ENCODE results near the gene SLC2A13. TPM values are rescaled to one million over a fixed set of nuclear protein-coding genes. Genes with fewer than 3 reads are reported as not detected.

SLC2A13 gene
- total and polyA plus RNA-seq, 8 donors: 0.93 to 87.5 (median 4.0) TPM

- DNase-seq: no peak
Observed at GRCh38 chr12:39878753-39879152, 227.1 kb downstream of the SLC2A13 start.

DNA sequence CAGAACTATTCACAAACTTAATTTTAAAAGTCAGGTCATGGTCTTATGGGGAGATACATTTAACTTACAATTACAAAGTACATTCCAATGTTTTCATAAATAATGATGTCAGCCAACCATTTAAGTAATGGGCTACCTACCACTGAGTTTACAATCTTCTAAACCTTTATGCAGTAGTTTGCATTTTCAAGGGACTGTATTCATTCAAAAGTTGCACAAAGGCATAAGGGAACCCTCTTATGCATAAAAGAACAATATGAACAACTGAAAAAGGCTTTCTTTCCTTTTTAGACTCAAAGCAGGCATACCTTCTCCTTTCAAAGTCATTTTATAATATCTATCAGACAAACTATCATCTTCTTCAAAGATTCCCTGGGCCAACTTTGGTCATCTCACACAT, 230.2 kb downstream of the SLC2A13 start:
- no peaks in the 10 kb centered on the region for H3K4me1 ChIP-seq
- intact Hi-C loops (cut with DNase I; ENCODE audit: low total_unique reads): no loop called here
- no peaks in the 10 kb centered on the region for H3K27me3 ChIP-seq

More at GRCh38 chr12:39878753-39879152, 227.1 kb downstream of the SLC2A13 start:
- Histone ChIP-seq H3K27me3 (no peaks in the 10 kb centered on the region), H3K36me3 (no peaks in the 10 kb centered on the region), H3K9me3 (peaks cover 0 to 16% (median 10%) of the 10 kb centered on the region in 4 donors), H3K4me3 (no peak overlapping the region), H3K27ac (no peak overlapping the region), H3K4me1 (peaks cover 0 to 7% (median 0%) of the 10 kb centered on the region in 4 donors)
- TF ChIP-seq, protein P1, sequence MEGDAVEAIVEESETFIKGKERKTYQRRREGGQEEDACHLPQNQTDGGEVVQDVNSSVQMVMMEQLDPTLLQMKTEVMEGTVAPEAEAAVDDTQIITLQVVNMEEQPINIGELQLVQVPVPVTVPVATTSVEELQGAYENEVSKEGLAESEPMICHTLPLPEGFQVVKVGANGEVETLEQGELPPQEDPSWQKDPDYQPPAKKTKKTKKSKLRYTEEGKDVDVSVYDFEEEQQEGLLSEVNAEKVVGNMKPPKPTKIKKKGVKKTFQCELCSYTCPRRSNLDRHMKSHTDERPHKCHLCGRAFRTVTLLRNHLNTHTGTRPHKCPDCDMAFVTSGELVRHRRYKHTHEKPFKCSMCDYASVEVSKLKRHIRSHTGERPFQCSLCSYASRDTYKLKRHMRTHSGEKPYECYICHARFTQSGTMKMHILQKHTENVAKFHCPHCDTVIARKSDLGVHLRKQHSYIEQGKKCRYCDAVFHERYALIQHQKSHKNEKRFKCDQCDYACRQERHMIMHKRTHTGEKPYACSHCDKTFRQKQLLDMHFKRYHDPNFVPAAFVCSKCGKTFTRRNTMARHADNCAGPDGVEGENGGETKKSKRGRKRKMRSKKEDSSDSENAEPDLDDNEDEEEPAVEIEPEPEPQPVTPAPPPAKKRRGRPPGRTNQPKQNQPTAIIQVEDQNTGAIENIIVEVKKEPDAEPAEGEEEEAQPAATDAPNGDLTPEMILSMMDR (IDR thresholded peaks at IDR 0.05): no peak
- TF ChIP-seq EP300 (IDR thresholded peaks at IDR 0.05): no peak
- intact Hi-C loops (cut with DNase I; ENCODE audit: low total_unique reads): no loop called here

GRCh38 chr12:39874785-39875184, 231.1 kb downstream of the SLC2A13 start:
- no peaks in the 10 kb centered on the region for H3K27me3 ChIP-seq
- intact Hi-C loops (cut with DNase I; ENCODE audit: low total_unique reads): no loop called here

More for the DNA sequence above, 230.2 kb downstream of the SLC2A13 start:
- peaks cover 0 to 16% (median 10%) of the 10 kb centered on the region in 4 donors for H3K9me3 ChIP-seq
- H3K4me3 ChIP-seq: no peak overlapping the region
- no peak overlapping the region for H3K27ac ChIP-seq
- peaks cover 0 to under 1% (median 0%) of the 10 kb centered on the region in 4 donors for H3K36me3 ChIP-seq
- DNase-seq: no peak
- TF ChIP-seq POLR2AphosphoS5 (IDR thresholded peaks at IDR 0.05) (no peak), POLR2A (IDR thresholded peaks at IDR 0.05) (no peak), EP300 (IDR thresholded peaks at IDR 0.05) (no peak)
- TF ChIP-seq, protein P1 (IDR thresholded peaks at IDR 0.05): no peak

GRCh38 chr12:39873065-39873464, 232.8 kb downstream of the SLC2A13 start:
- Histone ChIP-seq H3K4me1 (no peaks in the 10 kb centered on the region), H3K4me3 (no peak overlapping the region), H3K36me3 (peaks cover 0 to 4% (median 0%) of the 10 kb centered on the region in 4 donors), H3K9me3 (no peaks in the 10 kb centered on the region), H3K27me3 (no peaks in the 10 kb centered on the region), H3K27ac (no peak overlapping the region)
- WGBS, 5 donors: 79 to 90% (median 87%) methylated on average over 1 of the region's 1 CpG
- TF ChIP-seq EP300 (IDR thresholded peaks at IDR 0.05): no peak
- TF ChIP-seq, protein P1 (IDR thresholded peaks at IDR 0.05): no peak
- TF ChIP-seq POLR2A (IDR thresholded peaks at IDR 0.05): no peak
- TF ChIP-seq POLR2AphosphoS5 (IDR thresholded peaks at IDR 0.05): no peak
- intact Hi-C loops (cut with DNase I; ENCODE audit: low total_unique reads): no loop called here
- DNase-seq: no peak

More at GRCh38 chr12:39874785-39875184, 231.1 kb downstream of the SLC2A13 start:
- no peak overlapping the region for H3K4me3 ChIP-seq
- no peak for DNase-seq
- peaks cover 0 to 13% (median 10%) of the 10 kb centered on the region in 4 donors for H3K9me3 ChIP-seq
- peaks cover 0 to 4% (median 0%) of the 10 kb centered on the region in 4 donors for H3K36me3 ChIP-seq
- H3K27ac ChIP-seq: no peak overlapping the region
- no peak for TF ChIP-seq EP300 (IDR thresholded peaks at IDR 0.05)
- TF ChIP-seq, protein P1 (IDR thresholded peaks at IDR 0.05): no peak
- no peak for TF ChIP-seq POLR2A (IDR thresholded peaks at IDR 0.05)
- WGBS, 5 donors: 88 to 96% (median 93%) methylated on average over 2 of the region's 2 CpGs
- no peaks in the 10 kb centered on the region for H3K4me1 ChIP-seq
